Smooth muscle cell (in vitro differentiated cells): ENCODE data around the gene SLC6A11. TPM values are rescaled to one million over a fixed set of nuclear protein-coding genes. Genes with fewer than 3 reads are reported as not detected.

ENCODE experiments used
- DNase-seq: peaks from one replicate; lab custom pipeline; 2025; ENCODE audit not compliant: unreplicated experiment; lab: John Stamatoyannopoulos, UW
- H2AFZ ChIP-seq: fragments of 200-600 bp; sonication (generic); 2 replicates; pipeline ENCODE4 v1.6.0; 2016; ENCODE audit warnings: antibody characterized with exemption, low read depth, mild to moderate bottlenecking
- H3F3A ChIP-seq: fragments of 200-600 bp; sonication (generic); 2 replicates; pipeline ENCODE4 v1.6.0; 2017; ENCODE audit warnings: antibody characterized with exemption, low read depth
- H3K27ac ChIP-seq: fragments of 200-600 bp; sonication (generic); 2 replicates; pipeline ENCODE4 v1.5.1; 2016; ENCODE audit warnings: low read depth, mild to moderate bottlenecking
- H3K27me3 ChIP-seq: fragments of 200-600 bp; sonication (generic); 2 replicates; pipeline ENCODE4 v1.6.1; 2016; ENCODE audit warnings: low read depth, mild to moderate bottlenecking
- H3K36me3 ChIP-seq: fragments of 200-600 bp; sonication (generic); 2 replicates; pipeline ENCODE4 v1.5.1; 2016; ENCODE audit warnings: low read depth
- H3K4me1 ChIP-seq: fragments of 200-600 bp; sonication (generic); 2 replicates; pipeline ENCODE4 v1.5.1; 2016; ENCODE audit warnings: low read depth
- H3K4me2 ChIP-seq: fragments of 200-600 bp; sonication (generic); 2 replicates; pipeline ENCODE4 v1.6.0; 2016; ENCODE audit warnings: mild to moderate bottlenecking
- H3K4me3 ChIP-seq: fragments of 200-600 bp; sonication (generic); 2 replicates; pipeline ENCODE4 v1.5.1; 2016; ENCODE audit warnings: mild to moderate bottlenecking
- H3K79me2 ChIP-seq: fragments of 200-600 bp; sonication (generic); 2 replicates; pipeline ENCODE4 v1.6.0; 2016; ENCODE audit warnings: low read depth, mild to moderate bottlenecking
- H3K9ac ChIP-seq: fragments of 200-600 bp; sonication (generic); 2 replicates; pipeline ENCODE4 v1.6.0; 2016; ENCODE audit warnings: low read depth
- H3K9me3 ChIP-seq: fragments of 200-600 bp; sonication (generic); replicated peaks from 2 replicates; pipeline ENCODE4 v1.5.1; 2016; ENCODE audit warnings: low read depth
- H4K20me1 ChIP-seq: fragments of 200-600 bp; sonication (generic); 2 replicates; pipeline ENCODE4 v1.6.0; 2016; ENCODE audit warnings: low read depth
- WGBS: methylation state at CpG from one replicate; pipeline ENCODE4 v1.1.7; 2016; ENCODE audit warnings: low lambda C conversion rate; 5-methylcytosine and 5-hydroxymethylcytosine counted together
- polyA plus RNA-seq: library from polyadenylated mRNA; unstranded; fragments of >200 nt; fragmentation: Nextera tagmentation; extraction: Ambion mirVana; gene quantifications from 2 replicates; pipeline ENCODE4 v1.2.1, GENCODE V29; 2016
- total RNA-seq: library from RNA; depleted of rRNA; stranded (reverse); fragments of >200 nt; gene quantifications from 2 replicates; pipeline ENCODE4 v1.2.3, GENCODE V29; 2014
- TF ChIP-seq, protein P1 (sequence below): fragments of 200-600 bp; sonication (generic); IDR thresholded peaks from 2 replicates; pipeline ENCODE4 v1.5.1; 2017; ENCODE audit warnings: borderline replicate concordance, mild to moderate bottlenecking, antibody characterized with exemption; ENCODE audit not compliant: insufficient read depth, poor library complexity, severe bottlenecking

Gene SLC6A11
- total and polyA plus RNA-seq, 2 experiments from 2014 or later, result not detected

DNA sequence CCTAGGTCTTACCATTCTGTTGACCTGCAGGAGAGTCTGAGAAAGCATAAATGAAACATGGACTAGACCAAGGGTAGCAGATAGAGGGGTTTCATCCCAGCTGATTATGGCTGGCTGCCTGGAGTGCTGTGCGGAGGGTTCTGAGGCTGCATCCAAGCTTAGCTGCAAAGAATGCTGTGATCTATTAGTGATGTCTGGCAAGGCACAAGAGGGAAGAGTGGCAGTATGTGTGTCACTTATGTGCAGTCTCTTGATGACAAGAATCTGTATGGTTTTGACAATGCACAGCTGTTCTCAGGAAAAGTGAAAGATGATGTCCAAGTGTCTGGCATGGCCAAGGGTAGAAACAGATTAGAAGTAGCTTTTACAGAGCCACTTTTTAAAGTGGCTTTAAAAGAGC is 54.3 kb downstream of the SLC6A11 start:
- Histone ChIP-seq H3K9me3 (no peaks in the 10 kb centered on the region), H3K79me2 (no peaks in the 10 kb centered on the region), H3K4me2 (no peak overlapping the region), H3K4me3 (no peak overlapping the region), H3K36me3 (no peaks in the 10 kb centered on the region), H3K27ac (no peak overlapping the region), H3F3A (no peaks in the 10 kb centered on the region), H3K4me1 (no peaks in the 10 kb centered on the region), H3K9ac (no peak overlapping the region), H3K27me3 (peaks cover 32% of the 10 kb centered on the region), H4K20me1 (no peaks in the 10 kb centered on the region), H2AFZ (no peak overlapping the region)
- 90% methylated on average over 1 of the region's 1 CpG for WGBS
- TF ChIP-seq, protein P1, sequence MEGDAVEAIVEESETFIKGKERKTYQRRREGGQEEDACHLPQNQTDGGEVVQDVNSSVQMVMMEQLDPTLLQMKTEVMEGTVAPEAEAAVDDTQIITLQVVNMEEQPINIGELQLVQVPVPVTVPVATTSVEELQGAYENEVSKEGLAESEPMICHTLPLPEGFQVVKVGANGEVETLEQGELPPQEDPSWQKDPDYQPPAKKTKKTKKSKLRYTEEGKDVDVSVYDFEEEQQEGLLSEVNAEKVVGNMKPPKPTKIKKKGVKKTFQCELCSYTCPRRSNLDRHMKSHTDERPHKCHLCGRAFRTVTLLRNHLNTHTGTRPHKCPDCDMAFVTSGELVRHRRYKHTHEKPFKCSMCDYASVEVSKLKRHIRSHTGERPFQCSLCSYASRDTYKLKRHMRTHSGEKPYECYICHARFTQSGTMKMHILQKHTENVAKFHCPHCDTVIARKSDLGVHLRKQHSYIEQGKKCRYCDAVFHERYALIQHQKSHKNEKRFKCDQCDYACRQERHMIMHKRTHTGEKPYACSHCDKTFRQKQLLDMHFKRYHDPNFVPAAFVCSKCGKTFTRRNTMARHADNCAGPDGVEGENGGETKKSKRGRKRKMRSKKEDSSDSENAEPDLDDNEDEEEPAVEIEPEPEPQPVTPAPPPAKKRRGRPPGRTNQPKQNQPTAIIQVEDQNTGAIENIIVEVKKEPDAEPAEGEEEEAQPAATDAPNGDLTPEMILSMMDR, result no peak
- no peak for DNase-seq

DNA sequence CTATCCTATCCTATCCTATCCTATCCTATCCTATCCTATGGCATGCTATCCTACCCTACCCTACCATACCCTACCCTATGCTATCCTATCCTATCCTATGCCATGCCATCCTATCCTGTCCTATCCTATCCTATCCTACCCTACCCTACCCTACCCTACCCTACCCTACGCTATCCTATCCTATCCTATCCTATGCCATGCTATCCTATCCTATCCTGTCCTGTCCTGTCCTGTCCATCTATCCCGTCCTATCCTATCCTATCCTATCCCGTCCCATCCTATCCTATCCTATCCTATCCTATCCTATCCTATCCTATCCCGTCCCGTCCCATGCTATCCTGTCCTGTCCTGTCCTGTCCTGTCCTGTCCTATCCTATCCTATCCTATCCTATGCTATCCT is 57.4 kb downstream of the SLC6A11 start:
- H3K79me2 ChIP-seq, result no peaks in the 10 kb centered on the region
- H3K27ac ChIP-seq, result no peak overlapping the region
- no peak overlapping the region for H3K4me2 ChIP-seq
- no peak for DNase-seq
- no peaks in the 10 kb centered on the region for H3K9me3 ChIP-seq
- 67% methylated on average over 5 of the region's 5 CpGs for WGBS
- no peaks in the 10 kb centered on the region for H4K20me1 ChIP-seq
- no peak overlapping the region for H3K4me3 ChIP-seq
- TF ChIP-seq, protein P1, result no peak
- no peak overlapping the region for H2AFZ ChIP-seq
- no peaks in the 10 kb centered on the region for H3K4me1 ChIP-seq
- H3K9ac ChIP-seq, result no peak overlapping the region
- H3F3A ChIP-seq, result no peaks in the 10 kb centered on the region
- no peaks in the 10 kb centered on the region for H3K36me3 ChIP-seq
- peaks cover 40% of the 10 kb centered on the region for H3K27me3 ChIP-seq

DNA sequence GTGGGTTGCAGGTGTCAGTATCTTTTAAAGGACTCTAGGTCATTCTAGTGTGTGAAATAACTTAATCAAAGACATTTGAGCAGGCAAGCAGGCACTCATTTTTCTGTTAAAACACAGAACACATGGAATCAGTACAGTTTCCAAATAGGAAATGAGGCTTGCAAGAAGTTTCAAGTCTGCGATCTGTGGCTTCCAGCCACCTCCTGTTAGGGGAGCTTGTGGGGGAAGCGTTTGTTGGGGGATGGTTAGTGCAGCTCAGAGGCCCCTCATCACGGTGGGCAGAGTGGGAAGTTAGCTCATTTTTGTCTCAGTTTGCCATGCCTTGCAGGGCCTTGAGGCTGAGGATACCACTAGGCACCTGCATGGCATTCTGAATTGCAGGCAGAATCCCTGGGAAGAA is 59.9 kb downstream of the SLC6A11 start:
- Histone ChIP-seq H3K4me2 (no peak overlapping the region), H3K36me3 (no peaks in the 10 kb centered on the region), H3K4me1 (no peaks in the 10 kb centered on the region), H3F3A (no peaks in the 10 kb centered on the region), H3K9ac (no peak overlapping the region), H3K27ac (no peak overlapping the region), H2AFZ (no peak overlapping the region), H4K20me1 (no peaks in the 10 kb centered on the region), H3K9me3 (no peaks in the 10 kb centered on the region), H3K4me3 (no peak overlapping the region), H3K27me3 (peaks cover 40% of the 10 kb centered on the region), H3K79me2 (no peaks in the 10 kb centered on the region)
- TF ChIP-seq, protein P1, result no peak
- DNase-seq, result no peak
- WGBS, result 84% methylated on average over 3 of the region's 3 CpGs

GRCh38 chr3:10876661-10877060 is 60.6 kb downstream of the SLC6A11 start:
- no peaks in the 10 kb centered on the region for H3K9me3 ChIP-seq
- no peaks in the 10 kb centered on the region for H3K36me3 ChIP-seq
- H3K4me1 ChIP-seq, result no peaks in the 10 kb centered on the region
- H3K27me3 ChIP-seq, result peaks cover 36% of the 10 kb centered on the region
- H3K27ac ChIP-seq, result no peak overlapping the region
- H3K9ac ChIP-seq, result no peak overlapping the region
- no peaks in the 10 kb centered on the region for H3F3A ChIP-seq
- WGBS, result 78% methylated on average over 4 of the region's 4 CpGs
- H3K4me3 ChIP-seq, result no peak overlapping the region
- DNase-seq, result no peak
- TF ChIP-seq, protein P1, result no peak
- no peaks in the 10 kb centered on the region for H3K79me2 ChIP-seq
- H2AFZ ChIP-seq, result no peak overlapping the region
- no peaks in the 10 kb centered on the region for H4K20me1 ChIP-seq
- H3K4me2 ChIP-seq, result no peak overlapping the region
